Central memory CD8-positive, alpha-beta T cell (primary cell): ENCODE data around the gene KBTBD6.
"Not testable (repeated sequence)": the region's sequence is repeated elsewhere in the genome, so short reads cannot be mapped to it uniquely, and the experiment has no call there.

Source experiments
- ATAC-seq: fragments of 150-1000 bp; cut with Tn5 transposase; replicated peaks from 2 replicates; pipeline ENCODE4 v1.10.0; 2022; ENCODE audit warnings: mild to moderate bottlenecking, moderate FRiP score, moderate number of reproducible peaks; ENCODE audit not compliant: poor library complexity, severe bottlenecking; ENCODE audit errors: extremely low read depth
- DNase-seq, 2 donors: peaks; one replicate each; pipeline ENCODE4 v3.0.0; 2021; ENCODE audit warnings: low spot score in 2 of 2
- H3K27ac Mint-ChIP-seq: one replicate; pipeline ENCODE4 v1.8.0; 2022; ENCODE audit warnings: low read depth, mild to moderate bottlenecking, moderate library complexity, mixed read lengths
- H3K27me3 Mint-ChIP-seq: one replicate; pipeline ENCODE4 v1.8.0; 2022; ENCODE audit warnings: mixed read lengths
- H3K36me3 Mint-ChIP-seq: one replicate; pipeline ENCODE4 v1.8.0; 2022; ENCODE audit warnings: mild to moderate bottlenecking, moderate library complexity, mixed read lengths; ENCODE audit not compliant: insufficient read depth
- H3K4me1 Mint-ChIP-seq: one replicate; pipeline ENCODE4 v1.8.0; 2022; ENCODE audit warnings: mixed read lengths
- H3K4me3 Mint-ChIP-seq: one replicate; pipeline ENCODE4 v1.8.0; 2022; ENCODE audit warnings: mild to moderate bottlenecking, moderate library complexity, mixed read lengths
- H3K9me3 Mint-ChIP-seq: one replicate; pipeline ENCODE4 v1.8.0; 2022; ENCODE audit warnings: mixed read lengths

The KBTBD6 gene

DNA sequence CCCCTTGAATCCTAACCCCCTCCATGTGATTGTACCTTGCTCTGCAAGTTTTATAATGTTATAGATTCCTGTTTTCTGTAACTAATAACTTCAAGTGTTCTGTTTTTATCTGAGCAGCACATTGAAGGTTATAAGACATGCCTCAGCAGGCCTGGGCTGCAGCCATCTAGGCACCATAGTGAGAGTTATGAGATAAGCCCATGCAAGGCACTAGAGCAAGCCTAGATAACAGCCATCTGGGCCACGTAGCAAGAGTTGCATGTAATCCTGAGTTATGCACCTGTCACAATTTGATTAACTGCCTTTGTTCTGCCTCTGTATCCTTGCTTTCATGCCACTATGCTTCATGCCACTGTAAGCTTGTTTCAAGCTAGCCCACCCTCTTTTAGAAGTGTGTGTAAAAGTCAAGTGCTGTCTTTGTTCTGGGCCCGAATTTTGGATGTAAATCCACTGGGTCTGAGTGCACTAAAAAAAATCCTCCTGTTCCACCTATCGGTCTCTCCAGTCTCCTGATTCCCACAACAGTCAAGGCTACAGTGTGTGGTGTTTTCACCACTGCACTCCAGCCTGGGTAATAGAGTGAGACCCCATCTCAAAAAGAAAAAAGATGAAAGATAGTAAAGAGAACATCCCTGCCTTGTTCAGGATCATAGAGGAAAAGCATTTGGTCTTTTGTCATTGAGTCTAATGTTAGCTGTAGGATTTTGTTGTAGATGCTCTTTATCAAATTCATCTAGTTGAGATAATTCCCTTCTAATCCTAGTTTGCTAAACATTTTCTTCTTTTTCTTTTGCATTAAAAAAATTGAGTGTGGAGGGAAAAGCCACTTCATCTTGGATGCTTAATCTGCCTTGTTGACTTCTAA, 16.0 kb upstream of the KBTBD6 start:
- Mint-ChIP-seq H3K4me1 (no peaks in the 10 kb centered on the region), H3K4me3 (no peak overlapping the region), H3K9me3 (peaks cover 28% of the 10 kb centered on the region), H3K27me3 (no peaks in the 10 kb centered on the region), H3K27ac (no peak overlapping the region), H3K36me3 (no peaks in the 10 kb centered on the region)
- DNase-seq (no peak), ATAC-seq (no peak)

DNA sequence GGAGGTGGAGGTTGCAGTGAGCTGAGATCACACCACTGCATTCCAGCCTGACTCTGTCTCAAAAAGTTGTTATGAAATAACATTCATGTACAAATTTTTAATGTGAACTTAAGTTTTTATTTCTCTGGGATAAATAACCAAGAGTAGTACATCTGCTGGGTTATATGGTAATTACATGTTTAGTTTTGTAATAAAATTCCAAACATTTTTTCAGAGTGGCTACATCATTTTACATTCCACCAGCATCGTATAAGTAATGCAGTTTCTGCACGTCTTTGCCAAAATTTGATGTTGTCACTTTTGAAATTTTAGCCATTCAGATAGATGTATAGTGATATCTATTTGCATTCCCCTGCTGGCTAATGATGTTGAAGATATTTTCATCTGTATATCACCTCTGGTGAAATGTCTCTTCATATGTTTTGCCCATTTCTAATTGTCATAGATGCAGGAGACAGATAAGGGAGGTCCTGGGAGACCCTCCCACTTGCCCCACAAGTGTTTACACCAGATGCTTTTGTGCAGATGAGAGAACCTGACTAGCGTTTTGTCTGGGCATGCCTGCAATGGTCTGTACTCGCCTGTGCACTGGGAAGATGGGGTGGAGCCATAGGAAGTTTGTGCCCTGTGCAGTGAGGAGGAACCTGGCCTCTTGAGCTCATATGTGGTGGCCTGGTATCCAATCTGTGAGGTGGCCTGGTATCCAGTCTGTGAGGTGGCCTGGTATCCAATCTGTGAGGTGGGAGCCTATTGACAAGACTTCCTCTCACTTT, 12.7 kb upstream of the KBTBD6 start:
- no peaks in the 10 kb centered on the region for H3K27me3 Mint-ChIP-seq
- no peak overlapping the region for H3K4me3 Mint-ChIP-seq
- no peak for DNase-seq
- no peak overlapping the region for H3K27ac Mint-ChIP-seq
- no peaks in the 10 kb centered on the region for H3K4me1 Mint-ChIP-seq
- ATAC-seq: no peak
- H3K9me3 Mint-ChIP-seq: peaks cover 17% of the 10 kb centered on the region
- peaks cover 2% of the 10 kb centered on the region for H3K36me3 Mint-ChIP-seq

DNA sequence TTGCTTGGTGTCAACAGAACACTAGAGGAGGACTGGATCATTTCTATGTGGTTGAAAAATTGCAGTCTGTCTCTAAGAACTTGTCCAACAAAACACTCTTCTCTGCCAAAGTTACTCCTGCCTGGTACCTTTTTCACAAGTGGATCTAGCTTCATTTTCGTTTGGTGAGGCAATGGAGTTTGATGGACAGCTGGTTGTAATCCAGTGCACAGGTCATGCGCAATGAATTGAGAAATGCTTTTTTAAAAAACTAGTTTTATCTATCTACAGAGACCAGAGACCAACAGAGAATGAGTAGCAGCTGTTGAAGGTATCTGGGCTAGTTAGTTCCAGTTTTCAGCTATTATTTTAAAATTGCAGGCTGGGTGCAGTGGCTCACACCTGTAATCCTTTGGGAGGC, 12.0 kb upstream of the KBTBD6 start:
- no peak for ATAC-seq
- Mint-ChIP-seq H3K9me3 (peaks cover 14% of the 10 kb centered on the region), H3K27me3 (no peaks in the 10 kb centered on the region), H3K4me1 (peaks cover 5% of the 10 kb centered on the region), H3K36me3 (peaks cover 2% of the 10 kb centered on the region), H3K4me3 (no peak overlapping the region), H3K27ac (no peak overlapping the region)
- DNase-seq: no peak

DNA sequence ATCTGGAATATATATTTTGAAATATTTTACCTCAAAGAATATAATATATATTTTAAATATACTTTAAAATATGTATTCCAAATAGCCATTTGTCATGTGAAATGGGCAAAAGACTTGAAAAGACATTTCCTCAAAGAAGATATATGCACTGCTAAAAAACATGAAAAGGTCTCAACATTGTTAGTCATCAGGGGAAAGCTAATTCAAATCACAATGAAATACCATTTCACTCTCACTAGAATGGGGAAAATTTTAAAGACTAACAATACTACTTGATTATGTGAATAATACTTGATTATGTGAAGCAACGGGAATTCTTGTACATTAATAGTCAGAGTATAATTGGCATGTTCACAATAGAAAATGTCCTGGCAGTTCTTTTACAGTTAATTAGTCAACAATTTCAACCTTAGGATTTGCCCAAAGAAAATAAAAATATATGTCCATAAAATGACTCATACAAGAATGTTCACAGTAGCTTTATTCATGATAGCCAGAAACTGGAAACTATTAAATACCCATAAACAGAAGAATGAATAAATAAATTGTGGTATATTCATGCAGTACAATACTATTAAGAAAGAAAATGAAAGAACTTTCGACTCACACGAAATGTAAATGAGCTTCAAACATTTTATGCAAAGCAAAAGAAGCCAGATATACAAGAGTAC, 6.8 kb upstream of the KBTBD6 start:
- Mint-ChIP-seq H3K9me3 (no peaks in the 10 kb centered on the region), H3K36me3 (peaks cover 2% of the 10 kb centered on the region), H3K27me3 (no peaks in the 10 kb centered on the region), H3K4me3 (no peak overlapping the region), H3K27ac (peak overlapping the region; percentile 16), H3K4me1 (peaks cover 8% of the 10 kb centered on the region)
- no peak for ATAC-seq
- DNase-seq: no peak

DNA sequence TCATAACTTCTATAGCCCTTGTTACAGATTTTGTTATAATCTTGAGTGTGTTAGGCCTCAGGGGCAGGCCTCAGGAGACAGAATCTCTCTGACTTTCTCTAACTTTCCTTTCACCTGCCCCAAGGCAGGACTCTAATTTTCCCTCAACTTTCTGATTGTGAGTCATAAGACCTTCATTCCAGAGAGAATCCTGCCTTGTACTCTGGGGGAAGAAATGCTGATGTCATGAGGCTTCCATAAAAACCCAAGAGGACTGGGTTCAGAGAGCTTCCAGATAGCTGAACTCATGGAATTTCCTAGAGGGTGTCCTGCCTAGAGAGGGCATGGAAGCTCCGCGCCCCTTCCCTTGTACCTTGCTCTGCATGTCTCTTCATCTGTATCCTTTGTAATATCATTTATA, 5.3 kb upstream of the KBTBD6 start:
- Mint-ChIP-seq H3K4me3 (no peak overlapping the region), H3K27ac (no peak overlapping the region), H3K36me3 (peaks cover 3% of the 10 kb centered on the region), H3K9me3 (no peaks in the 10 kb centered on the region), H3K4me1 (peaks cover 17% of the 10 kb centered on the region), H3K27me3 (no peaks in the 10 kb centered on the region)
- DNase-seq (no peak), ATAC-seq (no peak)

DNA sequence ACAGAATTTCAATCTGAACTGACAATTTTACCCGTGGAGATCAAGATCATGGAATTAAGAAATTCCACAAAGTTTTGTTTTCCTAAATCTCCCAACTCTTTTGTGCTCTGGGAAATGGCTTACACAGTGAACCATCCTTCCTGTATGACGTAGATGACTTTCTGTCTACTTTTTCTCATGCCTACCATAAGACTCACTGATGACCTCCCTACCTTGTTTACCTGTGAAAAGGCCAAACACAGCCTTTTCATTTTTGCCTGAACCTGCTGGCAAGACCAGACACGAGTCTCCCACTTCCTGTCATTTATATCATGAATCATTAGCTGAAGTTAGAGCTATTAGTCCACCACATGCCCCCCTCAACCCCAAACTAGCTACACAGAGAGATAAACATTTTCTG, 4.6 kb upstream of the KBTBD6 start:
- Mint-ChIP-seq H3K9me3 (no peaks in the 10 kb centered on the region), H3K27ac (no peak overlapping the region), H3K36me3 (peaks cover 10% of the 10 kb centered on the region), H3K4me1 (peaks cover 24% of the 10 kb centered on the region), H3K27me3 (no peaks in the 10 kb centered on the region), H3K4me3 (no peak overlapping the region)
- no peak for ATAC-seq
- no peak for DNase-seq

DNA sequence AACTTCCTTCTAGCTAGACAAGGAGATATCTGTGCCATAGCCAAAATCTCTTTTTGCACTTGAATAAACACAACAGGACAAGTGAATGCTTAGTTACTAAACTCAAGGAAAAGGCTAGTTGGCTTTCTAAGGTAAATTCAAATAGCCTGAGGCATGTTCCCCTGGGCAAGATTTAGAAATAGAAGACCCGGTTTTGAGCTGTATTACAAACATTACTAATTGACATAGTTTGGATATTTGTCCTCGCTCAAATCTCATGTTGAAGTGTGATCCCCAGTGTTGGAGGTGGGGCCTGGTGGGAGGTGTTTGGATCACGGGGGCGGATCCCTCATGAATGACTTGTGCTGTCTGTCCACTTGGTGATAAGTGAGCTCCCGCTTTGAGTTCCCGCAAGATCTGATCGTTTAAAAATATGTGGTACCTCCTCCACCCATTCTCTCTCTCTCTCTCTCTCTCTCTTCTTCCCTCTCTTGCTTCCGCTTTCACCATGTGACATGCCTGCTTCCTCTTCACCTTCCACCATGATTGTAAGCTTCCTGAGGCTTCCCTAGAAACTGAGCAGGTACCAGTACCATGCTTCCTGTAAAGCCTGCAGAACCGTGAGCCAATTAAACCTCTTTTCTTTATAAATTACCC, 3.9 kb upstream of the KBTBD6 start:
- no peaks in the 10 kb centered on the region for H3K27me3 Mint-ChIP-seq
- DNase-seq: no peak

DNA sequence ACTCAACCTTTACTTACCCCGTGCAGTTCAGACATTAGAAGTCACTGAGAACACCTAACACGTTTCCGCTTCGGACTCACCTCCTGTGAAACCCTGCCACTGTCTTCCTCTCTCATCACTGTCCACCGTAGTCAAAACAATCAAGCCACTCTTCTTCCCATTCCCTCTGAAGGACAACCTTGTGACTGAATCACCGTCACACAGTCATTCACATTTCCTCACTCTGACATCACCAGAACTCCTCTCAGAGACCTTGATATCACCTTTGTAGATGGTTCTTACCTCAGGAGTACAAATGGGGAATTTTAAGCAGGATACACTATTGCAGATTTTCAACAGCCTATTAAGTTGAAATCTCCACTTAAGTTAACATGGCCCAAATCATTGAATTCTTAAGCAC, 1.3 kb upstream of the KBTBD6 start:
- DNase-seq: no peak
- no peaks in the 10 kb centered on the region for H3K27me3 Mint-ChIP-seq
- no peaks in the 10 kb centered on the region for H3K9me3 Mint-ChIP-seq
- H3K36me3 Mint-ChIP-seq: peaks cover 9% of the 10 kb centered on the region
- H3K4me3 Mint-ChIP-seq: peak overlapping the region; percentile 98
- ATAC-seq: no peak
- H3K27ac Mint-ChIP-seq: no peak overlapping the region
- H3K4me1 Mint-ChIP-seq: peaks cover 33% of the 10 kb centered on the region

More for the DNA sequence above, 3.9 kb upstream of the KBTBD6 start:
- H3K9me3 Mint-ChIP-seq: no peaks in the 10 kb centered on the region
- ATAC-seq: no peak
- no peak overlapping the region for H3K4me3 Mint-ChIP-seq
- H3K4me1 Mint-ChIP-seq: peaks cover 27% of the 10 kb centered on the region
- H3K36me3 Mint-ChIP-seq: peaks cover 11% of the 10 kb centered on the region
- H3K27ac Mint-ChIP-seq: no peak overlapping the region

DNA sequence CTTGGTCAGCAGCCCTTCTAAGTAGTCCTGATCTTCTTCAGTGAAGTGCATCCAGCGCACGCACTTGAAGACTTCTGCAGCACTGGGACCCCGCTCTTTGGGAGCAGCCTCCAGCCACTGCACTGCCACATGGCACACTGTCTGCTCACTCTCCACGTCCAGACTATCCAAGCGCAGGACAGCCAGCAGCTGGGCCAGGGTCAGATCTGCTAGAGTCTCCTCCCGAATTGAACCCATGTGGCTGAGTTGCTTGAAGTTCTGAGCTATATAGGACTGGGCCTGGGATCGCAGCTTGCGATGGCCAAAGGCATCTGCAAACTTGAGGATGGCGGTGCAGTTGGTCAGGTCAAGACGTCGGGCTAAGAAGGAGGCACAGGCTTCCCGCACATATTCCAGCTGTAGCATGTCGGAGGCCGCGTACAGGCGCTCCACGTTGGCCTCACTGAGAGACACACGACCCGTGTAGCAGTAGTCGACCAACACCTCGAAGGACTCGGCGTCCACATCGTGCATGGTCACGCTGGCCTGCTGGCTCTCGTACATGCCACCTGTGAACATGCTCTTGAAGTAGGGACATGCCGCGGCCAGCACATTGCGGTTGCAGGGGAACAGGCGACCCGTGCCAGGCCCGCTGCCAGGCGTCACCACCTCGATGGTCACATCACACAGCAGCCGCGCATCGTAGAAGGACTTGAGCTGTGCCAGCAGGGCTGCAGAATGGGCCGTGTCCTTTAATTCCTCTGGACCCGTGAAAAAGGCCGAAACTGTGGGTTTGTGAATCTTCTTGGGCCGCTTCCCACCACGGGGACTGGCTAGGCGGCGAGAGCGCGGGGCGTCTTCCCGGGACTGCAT, 716 bp downstream of the KBTBD6 start:
- H3K27ac Mint-ChIP-seq: peak overlapping the region; percentile 88

DNA sequence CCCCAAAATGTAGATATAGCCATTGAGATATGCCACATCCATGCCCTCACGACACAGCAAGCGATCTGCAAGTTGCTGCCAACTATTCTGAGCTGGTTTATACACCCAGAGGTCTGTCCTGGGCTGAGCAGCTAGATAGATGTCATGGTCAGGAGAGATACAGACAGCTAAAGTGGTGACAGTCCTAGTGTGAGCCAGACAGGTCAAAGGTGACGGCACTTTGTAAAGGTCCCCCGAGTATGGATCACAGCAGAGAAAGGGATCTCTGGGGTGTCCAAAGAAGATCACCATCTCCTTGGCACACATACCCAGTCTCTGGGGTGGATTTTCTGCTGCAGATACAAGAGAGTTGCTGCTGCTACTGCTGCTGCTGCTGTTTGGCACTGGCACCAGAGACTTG, 1.4 kb downstream of the KBTBD6 start:
- not testable (repeated sequence) for H3K36me3 Mint-ChIP-seq, ATAC-seq, DNase-seq, H3K27ac Mint-ChIP-seq, H3K27me3 Mint-ChIP-seq, H3K9me3 Mint-ChIP-seq
- Mint-ChIP-seq H3K4me3 (peak overlapping the region; percentile 98), H3K4me1 (peaks cover 39% of the 10 kb centered on the region)

More for the DNA sequence above, 716 bp downstream of the KBTBD6 start:
- H3K36me3 Mint-ChIP-seq, H3K9me3 Mint-ChIP-seq, H3K27me3 Mint-ChIP-seq, DNase-seq: not testable (repeated sequence)
- ATAC-seq: peak; percentile 4
- peak overlapping the region; percentile 98 for H3K4me3 Mint-ChIP-seq
- H3K4me1 Mint-ChIP-seq: peaks cover 39% of the 10 kb centered on the region

DNA sequence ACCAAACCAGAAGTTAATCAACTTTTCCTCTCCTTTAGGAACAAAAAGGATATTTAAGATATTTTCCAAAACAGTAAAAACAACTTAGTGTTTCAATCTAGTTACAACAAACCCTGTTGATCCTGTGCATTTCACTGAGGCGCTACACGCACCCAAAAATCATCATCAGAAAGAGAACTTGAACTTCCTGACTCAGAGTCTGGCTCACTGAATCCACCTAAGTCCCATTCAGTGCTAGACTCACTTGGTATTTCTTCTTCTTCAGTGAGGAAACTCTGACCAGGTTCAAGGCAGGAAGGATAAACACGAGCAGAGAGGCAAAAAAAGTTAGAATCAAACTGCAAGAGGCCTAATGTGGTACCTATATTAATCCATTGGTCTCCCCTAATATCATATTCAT, 2.2 kb downstream of the KBTBD6 start:
- Mint-ChIP-seq H3K4me3 (peak overlapping the region; percentile 98), H3K36me3 (peaks cover 9% of the 10 kb centered on the region), H3K9me3 (no peaks in the 10 kb centered on the region), H3K27ac (no peak overlapping the region), H3K27me3 (no peaks in the 10 kb centered on the region), H3K4me1 (peaks cover 39% of the 10 kb centered on the region)
- DNase-seq (no peak), ATAC-seq (no peak)
